PC-3 (cell line): ENCODE results near the gene SDK2.

ENCODE experiments used
- CTCF ChIP-seq: fragments of 300-600 bp; sonication (generic); conservative IDR thresholded peaks from 2 replicates; pipeline ENCODE4 v1.5.1; 2017; ENCODE audit warnings: antibody characterized with exemption, low read depth, mild to moderate bottlenecking, low read length
- EZH2 ChIP-seq: fragments of 300-600 bp; sonication (generic); IDR thresholded peaks from one replicate; pipeline ENCODE4 v1.6.1; 2017; ENCODE audit warnings: antibody characterized with exemption, mild to moderate bottlenecking, low read length; ENCODE audit not compliant: unreplicated experiment

- TF ChIP-seq CTCF: no peak
- TF ChIP-seq EZH2: no peak
Observed at GRCh38 chr17:73343168-73343634, 301.0 kb downstream of the SDK2 start.
